Measurements from ENCODE around the gene LY86. TPM values are rescaled to one million over a fixed set of nuclear protein-coding genes. Genes with fewer than 3 reads are reported as not detected.

The LY86 gene
- total RNA-seq, 1 experiment from 2014 or later = not detected

GRCh38 chr6:6686176-6686575 lies 97.7 kb downstream of the LY86 start:
- peaks cover 34 to 39% of the 10 kb centered on the region in 2 experiments for H3K4me1 Mint-ChIP-seq

More at GRCh38 chr6:6686176-6686575, 97.7 kb downstream of the LY86 start:
- H3K56ac ChIP-seq (ENCODE audit: insufficient read length, low read depth, low read length) = no peak overlapping the region
- peaks cover 8% of the 10 kb centered on the region for H3K23me2 ChIP-seq (ENCODE audit: insufficient read length, low read depth, low read length, poor library complexity, severe bottlenecking)
- no peaks in the 10 kb centered on the region for H4K20me1 ChIP-seq (ENCODE audit: control insufficient read depth, insufficient read depth, insufficient read length)
- peak overlapping the region; percentile 76 for H3K4me2 ChIP-seq (ENCODE audit: insufficient read depth, insufficient read length, low read length)
- H4K5ac ChIP-seq (ENCODE audit: insufficient read length, low read depth, low read length) = no peak overlapping the region
- H3K4me1 ChIP-seq (ENCODE audit: insufficient read depth, low read length) = no peaks in the 10 kb centered on the region; the same call in 1 of the 2 replicates
- no peaks in the 10 kb centered on the region for H3K79me2 ChIP-seq (ENCODE audit: insufficient read depth, low read length)
- H4K8ac ChIP-seq (replicated peaks; ENCODE audit: insufficient read length, low read depth, low read length) = no peak overlapping the region
- no peak overlapping the region for H2BK20ac ChIP-seq (ENCODE audit: low read depth, low read length, poor library complexity, severe bottlenecking)
- no CpG with 5 or more reads among the region's 7 CpGs for WGBS (ENCODE audit: extremely low coverage, insufficient read length, low lambda C conversion rate)
- no peak overlapping the region for H3K18ac ChIP-seq (ENCODE audit: insufficient read length, low read depth, low read length)
- H2BK120ac ChIP-seq (ENCODE audit: low read depth, low read length, poor library complexity, severe bottlenecking) = no peak overlapping the region
- H3K79me1 ChIP-seq (ENCODE audit: insufficient read depth, low read depth, low read length, poor library complexity, severe bottlenecking) = no peaks in the 10 kb centered on the region
- no peak overlapping the region for H3K27ac ChIP-seq (ENCODE audit: insufficient read length, low read depth, low read length)
- Mint-ChIP-seq H3K36me3 (ENCODE audit: insufficient read depth in 1 of 3, low read depth in 3 of 3) (peaks cover 0 to 18% (median 4%) of the 10 kb centered on the region in 3 experiments; a peak in 3 of 7 replicates), H3K4me3 (peak overlapping the region; percentile 61 to 84; a peak in 3 of 5 replicates), H3K27ac (peak overlapping the region in 1 of 3 experiments; percentile 92; a peak in 2 of 7 replicates), H3K27me3 (ENCODE audit: low read depth) (peaks cover 18% of the 10 kb centered on the region), H3K9me3 (peaks cover under 1 to 4% of the 10 kb centered on the region in 2 experiments; a peak in 3 of 5 replicates)
- H3K9me3 ChIP-seq (ENCODE audit: control insufficient read depth, low read depth, low read length) = no peaks in the 10 kb centered on the region
- no peak overlapping the region for H2BK15ac ChIP-seq (ENCODE audit: low read depth, low read length)
- no peak overlapping the region for H2BK5ac ChIP-seq (ENCODE audit: insufficient read length, low read length)
- H2BK12ac ChIP-seq (ENCODE audit: insufficient read length, low read depth, low read length) = no peak overlapping the region
- TF ChIP-seq, protein P1, sequence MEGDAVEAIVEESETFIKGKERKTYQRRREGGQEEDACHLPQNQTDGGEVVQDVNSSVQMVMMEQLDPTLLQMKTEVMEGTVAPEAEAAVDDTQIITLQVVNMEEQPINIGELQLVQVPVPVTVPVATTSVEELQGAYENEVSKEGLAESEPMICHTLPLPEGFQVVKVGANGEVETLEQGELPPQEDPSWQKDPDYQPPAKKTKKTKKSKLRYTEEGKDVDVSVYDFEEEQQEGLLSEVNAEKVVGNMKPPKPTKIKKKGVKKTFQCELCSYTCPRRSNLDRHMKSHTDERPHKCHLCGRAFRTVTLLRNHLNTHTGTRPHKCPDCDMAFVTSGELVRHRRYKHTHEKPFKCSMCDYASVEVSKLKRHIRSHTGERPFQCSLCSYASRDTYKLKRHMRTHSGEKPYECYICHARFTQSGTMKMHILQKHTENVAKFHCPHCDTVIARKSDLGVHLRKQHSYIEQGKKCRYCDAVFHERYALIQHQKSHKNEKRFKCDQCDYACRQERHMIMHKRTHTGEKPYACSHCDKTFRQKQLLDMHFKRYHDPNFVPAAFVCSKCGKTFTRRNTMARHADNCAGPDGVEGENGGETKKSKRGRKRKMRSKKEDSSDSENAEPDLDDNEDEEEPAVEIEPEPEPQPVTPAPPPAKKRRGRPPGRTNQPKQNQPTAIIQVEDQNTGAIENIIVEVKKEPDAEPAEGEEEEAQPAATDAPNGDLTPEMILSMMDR (conservative IDR thresholded peaks at IDR 0.05) = no peak
- no peaks in the 10 kb centered on the region for H3K27me3 ChIP-seq (ENCODE audit: insufficient read depth, low read length)
- DNase-seq = no peak
- no peak overlapping the region for H3K9ac ChIP-seq (ENCODE audit: extremely low read depth, insufficient read length, low read length)
- no peak overlapping the region for H2AFZ ChIP-seq (ENCODE audit: low read length)
- no peak overlapping the region for H3K14ac ChIP-seq (ENCODE audit: insufficient read depth, low read length)
- no peak overlapping the region for H3K23ac ChIP-seq (ENCODE audit: insufficient read length, low read depth, low read length)
- H3T11ph ChIP-seq (ENCODE audit: low read length) = no peak overlapping the region
- H3K4ac ChIP-seq (ENCODE audit: low read depth, low read length) = no peak overlapping the region
- no peak overlapping the region for H4K91ac ChIP-seq (ENCODE audit: insufficient read length, low read depth, low read length)
- no peak overlapping the region for H2AK5ac ChIP-seq (ENCODE audit: insufficient read length, low read length)

All from H9 (cell line).